OCI-LY7 (cell line): ENCODE data around the gene CDRT4.

Source experiments
- EZH2phosphoT487 ChIP-seq: fragments of 200-600 bp; sonication (generic); IDR thresholded peaks from 2 replicates; pipeline ENCODE4 v1.6.1; 2018; ENCODE audit warnings: low read depth, borderline replicate concordance, mild to moderate bottlenecking, mixed run types, antibody characterized with exemption, low read length, moderate library complexity, mixed read lengths
- TF ChIP-seq, protein P1 (sequence below): fragments of 200-600 bp; sonication (generic); conservative IDR thresholded peaks from 2 replicates; pipeline ENCODE4 v1.5.1; 2014; ENCODE audit warnings: mild to moderate bottlenecking, antibody characterized with exemption, low read length, moderate library complexity, mixed read lengths

DNA sequence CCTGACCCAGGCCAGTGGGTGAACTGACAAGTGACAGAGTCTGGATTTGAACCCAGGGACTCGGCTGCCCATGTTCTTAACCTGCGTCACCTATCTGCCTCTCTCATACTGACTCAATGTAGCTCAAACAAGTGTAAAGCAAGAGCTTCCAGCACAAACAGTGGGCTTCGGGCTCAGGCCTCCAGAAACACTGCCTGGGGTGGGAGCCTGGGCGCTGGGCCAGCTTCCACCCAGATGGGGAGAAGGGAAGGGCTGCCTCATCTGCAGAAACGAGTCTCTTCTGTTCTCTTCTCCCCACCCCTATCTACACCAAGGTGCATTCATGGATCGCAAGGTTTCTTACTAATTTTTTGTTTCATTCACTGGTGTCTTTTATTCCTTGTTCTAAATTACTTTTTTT, 1.3 kb downstream of the CDRT4 start:
- TF ChIP-seq, protein P1, sequence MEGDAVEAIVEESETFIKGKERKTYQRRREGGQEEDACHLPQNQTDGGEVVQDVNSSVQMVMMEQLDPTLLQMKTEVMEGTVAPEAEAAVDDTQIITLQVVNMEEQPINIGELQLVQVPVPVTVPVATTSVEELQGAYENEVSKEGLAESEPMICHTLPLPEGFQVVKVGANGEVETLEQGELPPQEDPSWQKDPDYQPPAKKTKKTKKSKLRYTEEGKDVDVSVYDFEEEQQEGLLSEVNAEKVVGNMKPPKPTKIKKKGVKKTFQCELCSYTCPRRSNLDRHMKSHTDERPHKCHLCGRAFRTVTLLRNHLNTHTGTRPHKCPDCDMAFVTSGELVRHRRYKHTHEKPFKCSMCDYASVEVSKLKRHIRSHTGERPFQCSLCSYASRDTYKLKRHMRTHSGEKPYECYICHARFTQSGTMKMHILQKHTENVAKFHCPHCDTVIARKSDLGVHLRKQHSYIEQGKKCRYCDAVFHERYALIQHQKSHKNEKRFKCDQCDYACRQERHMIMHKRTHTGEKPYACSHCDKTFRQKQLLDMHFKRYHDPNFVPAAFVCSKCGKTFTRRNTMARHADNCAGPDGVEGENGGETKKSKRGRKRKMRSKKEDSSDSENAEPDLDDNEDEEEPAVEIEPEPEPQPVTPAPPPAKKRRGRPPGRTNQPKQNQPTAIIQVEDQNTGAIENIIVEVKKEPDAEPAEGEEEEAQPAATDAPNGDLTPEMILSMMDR: no peak
- no peak for TF ChIP-seq EZH2phosphoT487
